Activated CD4-positive, alpha-beta T cell treated with anti-CD3 and anti-CD28 coated beads, Interleukin-2, amount 50 U/mL, for 24 hours (primary cell): ENCODE measurements around the gene CCDC90B.

Experiments
- DNase-seq, 2 donors: peaks; one replicate each; pipeline ENCODE4 v3.0.0-alpha.2; 2020; ENCODE audit warnings: low read depth in 1 of 2, low spot score in 1 of 2

CCDC90B gene

DNA sequence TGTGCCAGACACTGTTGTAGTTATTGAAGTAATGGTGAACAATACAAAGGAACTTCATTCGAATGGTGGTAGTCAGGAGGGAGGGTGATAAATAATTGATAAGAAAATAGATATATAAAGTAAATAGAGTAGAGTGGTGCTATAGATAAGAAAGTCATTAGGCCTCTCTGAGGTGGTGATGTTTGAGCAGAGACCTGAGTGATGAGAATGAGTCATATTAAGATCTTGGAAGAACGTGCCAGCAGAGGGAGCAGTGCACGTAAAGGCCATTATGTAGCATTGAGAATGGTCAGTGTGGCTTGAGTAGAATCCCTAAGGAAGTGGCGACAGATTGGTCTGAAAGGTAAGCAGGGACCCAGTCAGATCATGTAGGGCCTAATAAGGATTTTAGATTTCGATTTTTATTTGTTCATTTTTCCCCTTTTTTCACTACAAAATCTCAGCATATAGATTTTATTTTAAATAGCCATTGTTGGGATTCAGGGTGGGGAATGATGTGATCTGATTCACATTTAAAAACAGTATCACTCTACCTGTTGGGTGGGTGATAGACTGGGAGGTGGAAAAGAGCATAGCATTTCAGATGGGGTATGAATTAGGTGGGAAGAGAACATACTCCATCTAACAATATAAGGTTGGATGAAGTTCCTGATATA is 44.7 kb downstream of the CCDC90B start:
- no peak for DNase-seq

DNA sequence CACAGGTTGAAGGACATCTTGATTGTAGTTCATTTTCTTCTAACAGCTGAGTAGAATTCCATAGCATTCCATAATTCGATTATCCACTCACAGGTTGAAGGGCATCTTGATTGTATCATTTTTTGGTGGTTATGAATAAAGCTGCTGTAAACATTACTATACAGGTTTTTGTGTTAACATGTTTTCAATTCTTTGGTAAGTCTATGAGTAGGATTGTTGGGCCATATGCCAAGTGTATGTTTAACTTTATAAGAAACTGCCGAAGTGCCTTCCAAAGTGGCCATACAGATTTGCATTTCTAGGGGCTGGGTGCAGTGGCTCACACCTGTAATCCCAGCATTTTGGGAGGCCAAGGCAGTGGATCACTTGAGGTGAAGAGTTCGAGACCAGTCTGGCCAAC is 48.1 kb downstream of the CCDC90B start:
- DNase-seq = no peak

DNA sequence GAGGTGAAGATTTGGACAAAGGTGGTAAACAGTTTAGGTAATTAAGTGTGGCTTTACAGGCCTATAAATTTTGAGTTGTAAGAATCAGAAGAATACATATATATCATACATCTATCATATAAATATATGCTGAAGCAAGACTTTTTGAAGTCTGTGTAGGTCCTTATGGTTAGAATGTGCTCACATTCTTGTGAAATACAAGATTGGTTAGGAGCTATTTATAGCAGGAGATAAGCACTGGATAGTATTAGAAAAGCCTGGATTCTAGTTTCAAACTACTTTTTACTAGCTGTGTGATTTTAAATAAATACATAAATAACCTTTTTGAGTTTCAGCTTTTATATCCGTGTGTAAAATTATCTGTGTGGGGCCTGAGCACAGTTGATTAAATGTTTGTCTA is 50.3 kb downstream of the CCDC90B start:
- DNase-seq = no peak

DNA sequence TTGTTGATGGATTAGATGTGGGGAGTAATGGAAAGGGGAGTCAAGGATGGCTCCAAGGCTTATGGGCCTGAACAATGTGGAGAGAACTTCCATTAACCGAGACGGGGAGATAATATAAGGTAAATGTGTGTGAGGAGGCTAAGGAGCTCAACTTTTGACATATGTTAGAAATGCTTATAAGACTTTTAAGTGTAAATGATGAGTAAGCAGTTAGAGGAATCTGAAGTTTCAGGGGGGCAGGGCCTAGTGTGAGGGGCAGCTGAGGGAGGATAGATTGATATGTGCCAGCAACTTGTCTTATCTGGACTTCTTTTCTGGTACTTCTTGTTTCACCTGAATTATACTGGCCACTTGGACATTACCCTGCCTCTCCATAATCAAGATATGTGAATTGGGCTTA is 62.7 kb downstream of the CCDC90B start:
- no peak for DNase-seq

DNA sequence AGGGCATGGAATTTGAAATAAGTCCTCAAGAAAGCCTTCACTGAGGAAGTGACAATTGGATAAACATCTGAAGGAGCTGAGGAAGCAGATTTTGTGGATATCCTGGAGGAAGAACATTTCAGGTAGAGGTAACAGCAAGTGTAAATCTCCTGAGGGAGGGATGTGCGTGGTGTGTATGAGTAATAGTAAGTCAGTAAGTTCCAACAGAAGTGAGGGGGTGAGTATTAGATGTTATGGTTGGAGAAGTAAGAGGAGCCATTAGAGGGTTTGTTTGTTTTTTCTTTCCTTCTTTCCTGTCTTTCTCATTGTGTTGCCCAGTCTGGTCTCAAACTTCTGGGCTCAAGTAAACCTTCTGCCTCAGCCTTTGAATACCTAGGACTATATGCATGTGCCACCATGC is 63.7 kb downstream of the CCDC90B start:
- DNase-seq = no peak

DNA sequence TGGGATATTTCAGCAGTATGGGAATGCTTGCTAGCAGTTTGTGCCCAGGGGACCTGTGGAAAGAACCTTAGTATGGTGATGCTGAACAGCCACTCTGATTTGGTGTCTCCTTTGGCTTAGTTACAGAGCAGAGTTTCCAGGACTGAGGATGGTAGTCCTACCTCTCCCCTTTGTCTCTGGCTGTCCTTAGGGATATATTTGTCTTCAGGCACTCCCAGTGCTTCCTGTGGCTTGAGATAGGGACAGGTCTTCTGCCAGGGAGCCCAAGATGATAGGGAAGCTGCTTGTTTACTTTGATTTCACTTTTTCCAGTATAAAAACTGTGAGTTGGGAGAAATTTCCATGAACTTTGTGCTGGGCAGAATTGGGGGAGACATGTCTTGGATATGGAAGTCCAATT is 64.5 kb downstream of the CCDC90B start:
- no peak for DNase-seq

DNA sequence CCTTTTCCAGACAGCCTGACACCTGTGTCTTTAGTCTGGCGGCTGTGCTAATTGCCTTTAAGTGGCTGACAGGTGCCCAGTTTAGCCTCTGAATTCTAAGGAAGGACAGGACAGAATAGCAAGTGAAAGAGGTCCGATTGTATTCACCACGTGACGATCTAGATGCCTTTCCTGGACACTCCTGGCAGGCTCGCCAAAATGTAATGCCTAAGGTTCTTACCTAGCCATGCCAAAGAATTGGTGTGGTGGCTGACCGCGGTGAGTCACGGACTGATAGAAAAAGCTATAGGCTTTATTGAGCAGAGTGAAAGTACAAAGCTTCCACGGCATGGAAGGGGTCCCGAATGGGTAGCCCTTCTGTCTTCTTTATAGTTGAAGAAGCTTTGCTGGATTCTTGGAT is 65.9 kb downstream of the CCDC90B start:
- DNase-seq = no peak

DNA sequence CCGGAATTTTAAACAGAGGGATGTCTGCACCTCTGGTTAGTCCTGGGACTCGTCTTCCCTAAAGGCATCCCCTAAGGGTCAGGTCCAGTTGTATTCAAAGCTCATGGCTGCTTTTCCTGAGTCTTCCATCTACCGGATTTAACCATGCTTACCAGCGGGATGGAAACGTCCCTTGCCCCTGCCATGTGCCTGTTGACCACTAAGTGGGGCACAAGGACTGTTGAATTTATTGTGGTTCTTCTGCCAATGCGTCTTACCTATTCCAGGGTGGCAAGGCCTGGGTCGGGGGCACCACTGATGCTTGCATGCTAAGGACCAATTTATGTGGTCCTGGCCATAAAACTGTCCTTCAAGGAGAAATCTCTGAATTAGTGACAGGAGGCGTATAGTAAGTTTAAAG is 67.1 kb downstream of the CCDC90B start:
- no peak for DNase-seq
